Nephron (organoid): ENCODE measurements around the gene ARFIP1.
"Not testable (repeated sequence)": the region's sequence is repeated elsewhere in the genome, so short reads cannot be mapped to it uniquely, and the experiment has no call there.

Experiments
- H3K27ac Mint-ChIP-seq, 3 experiments: 2 replicates each; pipeline ENCODE4 v1.8.0; 2020; ENCODE audit warnings: mixed read lengths in 3 of 3, mild to moderate bottlenecking in 2 of 3, moderate library complexity in 1 of 3
- H3K27me3 Mint-ChIP-seq: 2 replicates; pipeline ENCODE4 v1.8.0; 2021; ENCODE audit warnings: low read depth, mild to moderate bottlenecking, moderate library complexity, mixed read lengths
- H3K36me3 Mint-ChIP-seq: 2 replicates; pipeline ENCODE4 v1.8.0; 2020; ENCODE audit warnings: low read depth, mixed read lengths
- H3K4me1 Mint-ChIP-seq: 2 replicates; pipeline ENCODE4 v1.8.0; 2020; ENCODE audit warnings: mixed read lengths
- H3K4me3 Mint-ChIP-seq, 3 experiments: 2 replicates each; pipeline ENCODE4 v1.8.0; 2020; ENCODE audit warnings: mild to moderate bottlenecking in 3 of 3, mixed read lengths in 3 of 3, moderate library complexity in 2 of 3
- H3K9me3 Mint-ChIP-seq: 2 replicates; pipeline ENCODE4 v1.8.0; 2020; ENCODE audit warnings: mixed read lengths
- TF ChIP-seq, protein P1 (sequence below), 3 experiments: fragments of 200-600 bp; sonication (generic); IDR thresholded peaks; one replicate each; pipeline ENCODE4 v1.5.0; 2021; ENCODE audit warnings: antibody characterized with exemption in 3 of 3; ENCODE audit not compliant: unreplicated experiment in 3 of 3

The ARFIP1 gene

GRCh38 chr4:152853293-152853692, 73.5 kb downstream of the ARFIP1 start:
- H3K9me3 Mint-ChIP-seq, result peaks cover 29% of the 10 kb centered on the region
- H3K36me3 Mint-ChIP-seq, result peaks cover 50% of the 10 kb centered on the region
- no peak overlapping the region for H3K4me3 Mint-ChIP-seq
- no peak overlapping the region for H3K27ac Mint-ChIP-seq
- TF ChIP-seq, protein P1, sequence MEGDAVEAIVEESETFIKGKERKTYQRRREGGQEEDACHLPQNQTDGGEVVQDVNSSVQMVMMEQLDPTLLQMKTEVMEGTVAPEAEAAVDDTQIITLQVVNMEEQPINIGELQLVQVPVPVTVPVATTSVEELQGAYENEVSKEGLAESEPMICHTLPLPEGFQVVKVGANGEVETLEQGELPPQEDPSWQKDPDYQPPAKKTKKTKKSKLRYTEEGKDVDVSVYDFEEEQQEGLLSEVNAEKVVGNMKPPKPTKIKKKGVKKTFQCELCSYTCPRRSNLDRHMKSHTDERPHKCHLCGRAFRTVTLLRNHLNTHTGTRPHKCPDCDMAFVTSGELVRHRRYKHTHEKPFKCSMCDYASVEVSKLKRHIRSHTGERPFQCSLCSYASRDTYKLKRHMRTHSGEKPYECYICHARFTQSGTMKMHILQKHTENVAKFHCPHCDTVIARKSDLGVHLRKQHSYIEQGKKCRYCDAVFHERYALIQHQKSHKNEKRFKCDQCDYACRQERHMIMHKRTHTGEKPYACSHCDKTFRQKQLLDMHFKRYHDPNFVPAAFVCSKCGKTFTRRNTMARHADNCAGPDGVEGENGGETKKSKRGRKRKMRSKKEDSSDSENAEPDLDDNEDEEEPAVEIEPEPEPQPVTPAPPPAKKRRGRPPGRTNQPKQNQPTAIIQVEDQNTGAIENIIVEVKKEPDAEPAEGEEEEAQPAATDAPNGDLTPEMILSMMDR (IDR thresholded peaks at IDR 0.05; ENCODE audit: unreplicated experiment in 3 of 3), result no peak
- no peaks in the 10 kb centered on the region for H3K4me1 Mint-ChIP-seq
- no peaks in the 10 kb centered on the region for H3K27me3 Mint-ChIP-seq

GRCh38 chr4:152854016-152854415, 74.3 kb downstream of the ARFIP1 start:
- not testable (repeated sequence) for H3K27me3 Mint-ChIP-seq, H3K4me1 Mint-ChIP-seq, H3K4me3 Mint-ChIP-seq, H3K27ac Mint-ChIP-seq
- H3K9me3 Mint-ChIP-seq, result peaks cover 29% of the 10 kb centered on the region
- H3K36me3 Mint-ChIP-seq, result peaks cover 46% of the 10 kb centered on the region

GRCh38 chr4:152856960-152857359, 77.2 kb downstream of the ARFIP1 start:
- Mint-ChIP-seq H3K4me1 (peaks cover 5% of the 10 kb centered on the region), H3K9me3 (peaks cover 20% of the 10 kb centered on the region), H3K27me3 (no peaks in the 10 kb centered on the region), H3K4me3 (no peak overlapping the region), H3K36me3 (peaks cover 31% of the 10 kb centered on the region), H3K27ac (no peak overlapping the region)
- TF ChIP-seq, protein P1 (IDR thresholded peaks at IDR 0.05; ENCODE audit: unreplicated experiment in 3 of 3), result no peak

- TF ChIP-seq, protein P1 (IDR thresholded peaks at IDR 0.05; ENCODE audit: unreplicated experiment in 3 of 3), result no peak
- H3K27me3 Mint-ChIP-seq, result no peaks in the 10 kb centered on the region
- no peak overlapping the region for H3K27ac Mint-ChIP-seq
- H3K4me3 Mint-ChIP-seq, result no peak overlapping the region
- H3K4me1 Mint-ChIP-seq, result peaks cover 5% of the 10 kb centered on the region
- peaks cover 9% of the 10 kb centered on the region for H3K9me3 Mint-ChIP-seq
- peaks cover 19% of the 10 kb centered on the region for H3K36me3 Mint-ChIP-seq
Measured at GRCh38 chr4:152858934-152859333, 79.2 kb downstream of the ARFIP1 start.

DNA sequence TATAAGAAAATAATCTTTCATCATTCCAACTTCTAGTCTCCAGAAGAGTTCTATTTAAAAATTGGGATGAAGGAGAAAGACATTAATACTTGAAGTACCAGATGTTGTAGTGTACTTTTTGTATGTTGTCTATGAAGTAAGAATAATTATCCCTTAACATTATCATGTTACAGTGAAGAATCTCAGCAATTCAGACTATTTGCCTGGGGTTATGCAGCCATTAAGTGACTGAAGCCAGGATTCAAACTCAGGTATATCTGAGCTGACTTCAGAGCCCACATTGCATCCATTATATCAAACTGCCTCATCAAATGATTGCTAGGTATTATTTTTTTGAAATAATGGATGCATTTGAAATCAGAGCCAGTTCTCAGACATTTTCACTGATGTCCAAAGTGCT, 80.3 kb downstream of the ARFIP1 start:
- Mint-ChIP-seq H3K4me3 (no peak overlapping the region), H3K27me3 (no peaks in the 10 kb centered on the region), H3K36me3 (peaks cover 19% of the 10 kb centered on the region), H3K27ac (no peak overlapping the region), H3K9me3 (peaks cover 2% of the 10 kb centered on the region), H3K4me1 (peaks cover 5% of the 10 kb centered on the region)
- TF ChIP-seq, protein P1 (IDR thresholded peaks at IDR 0.05; ENCODE audit: unreplicated experiment in 3 of 3), result no peak

DNA sequence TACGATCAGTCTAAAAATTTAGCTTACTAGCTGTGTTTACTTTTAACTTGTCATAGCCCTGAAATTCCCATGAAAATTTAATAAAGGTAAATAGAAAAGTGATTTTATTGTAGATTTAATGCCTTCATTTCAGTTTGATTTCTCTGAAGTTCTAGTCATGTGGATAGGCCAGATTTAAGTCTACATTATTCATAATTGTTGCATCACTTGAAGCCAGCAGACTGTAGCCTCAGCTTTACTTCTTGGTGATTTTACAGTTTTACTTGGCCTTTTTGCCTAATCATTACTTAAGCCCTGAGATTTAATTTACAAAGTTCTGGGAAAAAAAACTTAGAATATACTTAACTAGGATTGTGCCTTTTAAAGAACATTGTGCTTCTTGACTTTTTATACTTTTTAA, 82.9 kb downstream of the ARFIP1 start:
- Mint-ChIP-seq H3K4me1 (peaks cover 5% of the 10 kb centered on the region), H3K4me3 (no peak overlapping the region), H3K9me3 (no peaks in the 10 kb centered on the region), H3K27me3 (no peaks in the 10 kb centered on the region), H3K27ac (no peak overlapping the region), H3K36me3 (peaks cover 29% of the 10 kb centered on the region)
- TF ChIP-seq, protein P1 (IDR thresholded peaks at IDR 0.05; ENCODE audit: unreplicated experiment in 3 of 3), result no peak
